PC-3 (cell line): Measurements from ENCODE around the gene VGLL1.

Experiments used
- EZH2phosphoT487 ChIP-seq: fragments of 300-600 bp; sonication (generic); IDR thresholded peaks from 2 replicates; pipeline ENCODE4 v1.6.1; 2018; ENCODE audit warnings: mild to moderate bottlenecking, antibody characterized with exemption, low read length, borderline replicate concordance
- TF ChIP-seq, protein P1 (sequence below): fragments of 300-600 bp; sonication (generic); conservative IDR thresholded peaks from 2 replicates; pipeline ENCODE4 v1.5.1; 2017; ENCODE audit warnings: antibody characterized with exemption, low read depth, mild to moderate bottlenecking, low read length

DNA sequence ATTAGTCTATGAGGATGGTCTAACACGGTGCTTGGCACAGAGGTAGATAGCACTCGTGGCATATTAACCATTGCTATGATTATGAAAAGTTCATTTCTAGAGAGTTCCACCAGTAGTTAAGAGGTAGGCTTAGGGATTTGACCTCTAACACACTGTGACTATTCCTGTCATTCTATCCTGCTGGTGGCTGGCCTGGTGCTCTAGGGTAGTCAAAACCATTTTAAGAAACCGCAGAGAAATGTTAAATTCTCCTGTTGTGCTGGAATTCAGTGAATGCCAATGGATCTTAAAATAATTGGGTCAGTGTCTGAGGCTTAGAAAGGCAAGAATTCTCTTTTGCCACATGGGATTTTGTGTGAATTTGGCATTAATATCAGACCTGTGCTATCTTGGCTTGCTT lies 53.9 kb downstream of the VGLL1 start:
- TF ChIP-seq, protein P1, sequence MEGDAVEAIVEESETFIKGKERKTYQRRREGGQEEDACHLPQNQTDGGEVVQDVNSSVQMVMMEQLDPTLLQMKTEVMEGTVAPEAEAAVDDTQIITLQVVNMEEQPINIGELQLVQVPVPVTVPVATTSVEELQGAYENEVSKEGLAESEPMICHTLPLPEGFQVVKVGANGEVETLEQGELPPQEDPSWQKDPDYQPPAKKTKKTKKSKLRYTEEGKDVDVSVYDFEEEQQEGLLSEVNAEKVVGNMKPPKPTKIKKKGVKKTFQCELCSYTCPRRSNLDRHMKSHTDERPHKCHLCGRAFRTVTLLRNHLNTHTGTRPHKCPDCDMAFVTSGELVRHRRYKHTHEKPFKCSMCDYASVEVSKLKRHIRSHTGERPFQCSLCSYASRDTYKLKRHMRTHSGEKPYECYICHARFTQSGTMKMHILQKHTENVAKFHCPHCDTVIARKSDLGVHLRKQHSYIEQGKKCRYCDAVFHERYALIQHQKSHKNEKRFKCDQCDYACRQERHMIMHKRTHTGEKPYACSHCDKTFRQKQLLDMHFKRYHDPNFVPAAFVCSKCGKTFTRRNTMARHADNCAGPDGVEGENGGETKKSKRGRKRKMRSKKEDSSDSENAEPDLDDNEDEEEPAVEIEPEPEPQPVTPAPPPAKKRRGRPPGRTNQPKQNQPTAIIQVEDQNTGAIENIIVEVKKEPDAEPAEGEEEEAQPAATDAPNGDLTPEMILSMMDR: no peak
- no peak for TF ChIP-seq EZH2phosphoT487
